ENCODE measurements around the gene LRRC61.

The LRRC61 gene

DNA sequence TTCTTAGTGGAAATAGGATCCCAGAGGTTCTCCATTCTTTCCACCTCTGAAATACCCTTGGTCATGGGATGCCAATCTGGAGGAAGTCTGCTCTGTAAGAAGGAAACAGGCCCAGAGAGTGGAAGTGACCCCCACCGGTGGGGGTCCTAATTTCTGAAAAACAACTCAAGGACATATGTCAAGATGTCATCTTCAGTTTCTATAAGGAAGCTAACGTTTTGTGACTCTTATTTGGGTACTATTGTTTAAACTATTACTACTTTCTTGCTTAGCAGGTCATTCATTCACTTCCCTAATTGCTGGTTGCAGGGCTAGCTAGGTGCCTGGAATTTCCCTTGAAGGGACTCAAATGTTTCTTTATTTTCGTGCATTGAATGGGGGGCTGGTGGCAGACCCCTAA lies 54.0 kb downstream of the LRRC61 start:
- DNase-seq (ENCODE audit: low read depth in 1 of 2, low spot score in 1 of 2) = no peak
- in situ Hi-C loops (cut with HindIII; ENCODE audit: low pct_unique_long_range_greater_than_20kb, low sequenced_read_pairs) = no loop called here
- TF ChIP-seq JUND (IDR thresholded peaks at IDR 0.05; ENCODE audit: low read depth) = no peak

DNA sequence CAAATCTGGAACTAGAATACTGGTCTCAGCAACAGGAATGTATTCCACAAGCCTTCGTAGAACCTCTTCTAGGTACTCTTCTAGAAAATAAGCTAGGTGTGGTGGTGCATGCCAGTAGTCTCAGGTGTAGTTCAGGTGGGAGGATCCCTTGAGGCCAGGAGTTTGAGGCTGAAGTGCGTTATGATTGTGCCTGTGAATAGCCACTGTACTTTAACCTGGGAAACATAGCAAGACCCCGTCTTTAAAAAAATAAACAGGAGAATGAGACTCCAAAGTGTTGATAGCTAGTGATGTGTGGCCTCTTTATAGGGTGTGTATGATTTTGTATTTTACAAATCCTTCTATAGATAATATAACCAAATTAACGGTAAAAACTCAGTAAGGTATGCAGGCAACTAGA lies 54.5 kb downstream of the LRRC61 start:
- no peak for DNase-seq (ENCODE audit: low read depth in 1 of 2, low spot score in 1 of 2)
- in situ Hi-C loops (cut with HindIII; ENCODE audit: low pct_unique_long_range_greater_than_20kb, low sequenced_read_pairs) = no loop called here
- TF ChIP-seq JUND (IDR thresholded peaks at IDR 0.05; ENCODE audit: low read depth) = no peak

DNA sequence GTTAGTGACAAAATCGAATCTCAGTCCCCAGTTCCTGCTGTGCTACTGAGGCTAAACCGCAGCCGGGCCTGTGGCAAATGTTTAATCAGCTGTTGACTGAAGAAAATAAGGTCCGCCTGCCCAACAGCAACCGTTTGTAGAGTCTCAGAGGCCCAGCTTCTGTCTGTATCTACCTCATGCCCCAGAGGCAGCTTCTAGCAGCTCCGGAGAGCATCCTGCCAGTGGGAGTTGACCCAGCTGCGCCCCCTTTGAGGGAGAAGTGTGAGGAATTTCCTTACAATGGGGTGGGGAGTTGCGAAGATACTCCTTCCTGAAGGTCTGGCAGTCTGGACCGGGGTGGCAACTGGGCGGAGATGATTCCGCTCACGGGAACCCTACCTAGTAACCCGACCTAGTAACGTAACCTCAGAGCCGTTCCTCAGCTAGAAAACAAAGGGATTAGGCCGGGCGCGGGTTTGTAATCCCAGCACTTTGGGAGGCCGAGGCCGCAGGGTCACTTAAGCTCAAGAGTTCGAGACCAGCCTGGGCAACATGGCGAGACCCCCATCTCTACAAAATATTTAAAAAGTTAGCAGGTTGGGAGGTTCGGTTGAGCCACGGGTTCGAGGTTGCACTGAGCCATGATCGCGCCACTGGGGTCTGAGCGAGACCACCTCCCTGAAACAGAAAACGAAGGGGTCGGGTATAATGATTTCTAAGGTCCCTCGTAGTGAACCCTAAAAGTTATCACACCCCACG lies 55.1 kb downstream of the LRRC61 start:
- DNase-seq (ENCODE audit: low read depth in 1 of 2, low spot score in 1 of 2) = peak; percentile 36 to 72
- in situ Hi-C loops (cut with HindIII; ENCODE audit: low pct_unique_long_range_greater_than_20kb, low sequenced_read_pairs) = no loop called here
- TF ChIP-seq JUND (IDR thresholded peaks at IDR 0.05; ENCODE audit: low read depth) = no peak

DNA sequence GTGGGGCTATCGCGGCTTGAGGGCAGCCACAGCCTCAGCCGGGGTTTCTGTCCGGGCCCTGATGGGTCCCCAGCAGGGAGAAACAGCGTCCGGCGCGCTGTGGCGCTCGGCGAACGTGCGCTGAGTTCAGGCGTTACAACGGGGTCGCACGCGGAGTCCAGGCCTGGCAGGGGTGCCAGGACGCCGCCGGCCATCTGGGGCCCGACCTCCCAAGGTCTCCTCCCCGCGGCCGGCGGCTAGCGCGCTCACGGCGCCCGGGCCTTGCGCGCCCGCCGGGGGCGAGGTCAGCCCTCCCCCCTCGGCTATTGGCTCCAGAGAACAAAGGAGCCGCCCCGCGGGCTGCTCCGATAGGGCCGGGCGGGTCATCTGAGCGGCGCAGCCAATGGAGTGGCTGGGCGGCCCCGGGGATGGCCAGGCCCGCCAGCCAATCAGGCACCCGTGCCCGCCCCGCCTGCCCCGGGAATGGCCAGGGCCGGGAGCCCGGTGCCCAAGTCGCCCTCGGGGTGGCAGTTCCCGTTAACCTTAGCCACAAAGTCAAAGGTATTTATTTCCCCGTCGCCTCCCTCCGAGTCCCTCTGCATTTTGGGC lies 55.8 kb downstream of the LRRC61 start, which contains the start of gene ZNF775:
TSS of gene ZNF775 (plus strand) at position 478 of the 588 bp plus-strand sequence. CDS start 9,141 bp downstream, outside the sequence.
- in situ Hi-C loops (cut with HindIII; ENCODE audit: low pct_unique_long_range_greater_than_20kb, low sequenced_read_pairs) = no loop called here
- TF ChIP-seq JUND (IDR thresholded peaks at IDR 0.05; ENCODE audit: low read depth) = no peak
- peak; percentile 93 to 99 for DNase-seq (ENCODE audit: low read depth in 1 of 2, low spot score in 1 of 2)

DNA sequence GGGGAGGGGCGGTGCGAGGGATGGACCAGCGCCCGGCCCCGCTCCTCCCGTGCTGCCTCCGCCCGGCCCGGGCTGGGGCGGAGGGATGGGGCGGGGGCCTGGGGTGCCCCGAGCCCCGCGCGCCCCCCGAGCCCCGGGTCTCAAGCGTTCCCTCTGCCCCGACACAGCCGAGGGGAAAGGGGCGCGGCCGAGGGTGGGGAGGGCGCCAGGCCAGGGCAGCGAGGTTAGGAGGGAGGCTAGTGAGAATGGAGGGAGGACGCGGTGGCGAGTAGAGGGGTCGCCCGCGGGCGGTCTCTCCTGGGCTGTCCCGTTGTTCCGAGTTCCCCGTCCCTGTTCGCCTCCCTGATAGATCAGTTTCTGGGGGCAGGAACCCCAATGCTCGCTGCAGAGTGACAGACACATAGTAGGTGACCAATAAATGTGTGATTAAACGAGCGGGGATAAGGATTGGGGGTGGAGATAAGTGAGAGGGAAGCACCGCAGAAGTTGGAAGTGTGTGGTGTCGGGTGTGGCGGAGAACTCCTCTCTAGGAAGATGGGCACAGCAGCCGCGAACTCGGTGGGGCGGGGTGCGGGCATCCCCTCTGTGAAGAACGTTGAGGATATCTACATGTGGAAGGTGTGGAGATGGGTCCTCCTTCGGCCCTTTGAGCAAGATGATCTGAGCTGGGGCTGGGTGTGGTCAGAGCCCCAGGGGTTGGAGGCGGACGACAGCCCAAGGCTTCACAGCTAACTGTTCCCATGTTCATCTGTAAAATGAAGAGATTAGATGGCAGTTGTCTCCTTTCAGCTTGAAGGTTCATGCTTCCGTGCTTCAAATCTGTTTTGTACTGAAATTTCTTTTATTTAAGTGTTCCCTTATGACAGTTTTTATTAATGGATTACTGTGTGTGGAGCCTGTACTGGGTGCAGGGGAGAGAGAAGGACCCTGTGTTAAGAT lies 56.6 kb downstream of the LRRC61 start:
- DNase-seq (ENCODE audit: low read depth in 1 of 2, low spot score in 1 of 2) = no peak
- in situ Hi-C loops (cut with HindIII; ENCODE audit: low pct_unique_long_range_greater_than_20kb, low sequenced_read_pairs) = no loop called here
- no peak for TF ChIP-seq JUND (IDR thresholded peaks at IDR 0.05; ENCODE audit: low read depth)

DNA sequence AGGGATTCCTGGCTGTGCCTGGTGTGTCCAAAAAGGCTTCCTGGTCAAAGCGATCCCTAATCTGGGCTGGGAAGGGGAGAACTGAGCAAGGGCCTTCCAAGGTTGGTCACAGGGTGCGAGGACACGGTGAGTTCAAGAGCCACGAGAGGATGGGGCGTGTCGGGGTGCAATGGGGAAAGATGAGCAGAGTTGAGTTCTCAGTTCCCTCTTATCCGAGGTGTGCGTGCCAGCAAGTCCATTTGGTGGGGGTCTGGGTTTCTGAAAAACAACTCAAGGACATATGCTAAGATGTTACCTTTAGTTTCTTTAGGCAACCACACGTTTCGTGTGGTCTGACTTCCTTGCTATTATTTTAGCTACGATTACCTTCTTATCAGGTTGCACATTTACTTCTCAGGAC lies 57.3 kb downstream of the LRRC61 start:
- DNase-seq (ENCODE audit: low read depth in 1 of 2, low spot score in 1 of 2) = no peak
- in situ Hi-C loops (cut with HindIII; ENCODE audit: low pct_unique_long_range_greater_than_20kb, low sequenced_read_pairs) = no loop called here
- TF ChIP-seq JUND (IDR thresholded peaks at IDR 0.05; ENCODE audit: low read depth) = no peak

DNA sequence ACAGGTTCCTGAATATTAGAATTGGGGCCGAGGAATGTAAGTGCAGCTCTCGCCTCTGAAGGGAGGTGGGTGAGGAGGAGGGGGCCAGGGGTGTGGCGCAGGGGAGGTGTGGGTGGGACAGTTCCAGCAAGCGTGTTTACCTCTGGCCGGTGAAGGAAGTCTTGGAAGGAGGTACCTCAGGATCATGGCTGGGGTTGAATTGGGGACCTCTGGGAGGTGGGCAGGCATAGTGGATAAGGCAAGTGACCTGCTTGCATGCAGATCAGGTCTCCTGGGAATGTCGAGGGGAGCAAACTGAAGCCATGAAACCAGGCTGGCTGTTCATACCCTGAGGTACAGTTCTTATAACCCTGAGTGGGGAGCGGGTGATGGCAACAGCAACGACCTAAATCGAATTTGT lies 57.9 kb downstream of the LRRC61 start:
- TF ChIP-seq JUND (IDR thresholded peaks at IDR 0.05; ENCODE audit: low read depth) = no peak
- in situ Hi-C loops (cut with HindIII; ENCODE audit: low pct_unique_long_range_greater_than_20kb, low sequenced_read_pairs) = no loop called here
- DNase-seq (ENCODE audit: low read depth in 1 of 2, low spot score in 1 of 2) = no peak

DNA sequence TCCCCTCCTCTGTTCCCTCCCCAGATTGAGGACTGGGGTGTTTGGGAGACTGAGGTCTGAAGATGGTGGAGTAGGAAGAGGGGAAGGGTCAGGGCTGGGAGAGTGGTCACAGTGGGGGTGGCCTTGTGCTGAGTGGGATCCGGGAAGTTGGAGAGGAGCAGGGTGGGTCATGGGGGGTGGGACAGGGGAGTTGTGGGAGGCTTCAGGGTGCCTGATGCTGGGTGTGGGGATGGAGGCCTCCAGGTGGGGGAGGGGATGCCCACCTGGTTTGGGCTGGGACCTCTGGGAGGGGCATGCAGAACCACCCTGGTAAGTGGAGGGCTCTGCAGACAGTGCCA lies 58.6 kb downstream of the LRRC61 start:
- no peak for TF ChIP-seq JUND (IDR thresholded peaks at IDR 0.05; ENCODE audit: low read depth)
- no peak for DNase-seq (ENCODE audit: low read depth in 1 of 2, low spot score in 1 of 2)
- in situ Hi-C loops (cut with HindIII; ENCODE audit: low pct_unique_long_range_greater_than_20kb, low sequenced_read_pairs) = no loop called here

DNA sequence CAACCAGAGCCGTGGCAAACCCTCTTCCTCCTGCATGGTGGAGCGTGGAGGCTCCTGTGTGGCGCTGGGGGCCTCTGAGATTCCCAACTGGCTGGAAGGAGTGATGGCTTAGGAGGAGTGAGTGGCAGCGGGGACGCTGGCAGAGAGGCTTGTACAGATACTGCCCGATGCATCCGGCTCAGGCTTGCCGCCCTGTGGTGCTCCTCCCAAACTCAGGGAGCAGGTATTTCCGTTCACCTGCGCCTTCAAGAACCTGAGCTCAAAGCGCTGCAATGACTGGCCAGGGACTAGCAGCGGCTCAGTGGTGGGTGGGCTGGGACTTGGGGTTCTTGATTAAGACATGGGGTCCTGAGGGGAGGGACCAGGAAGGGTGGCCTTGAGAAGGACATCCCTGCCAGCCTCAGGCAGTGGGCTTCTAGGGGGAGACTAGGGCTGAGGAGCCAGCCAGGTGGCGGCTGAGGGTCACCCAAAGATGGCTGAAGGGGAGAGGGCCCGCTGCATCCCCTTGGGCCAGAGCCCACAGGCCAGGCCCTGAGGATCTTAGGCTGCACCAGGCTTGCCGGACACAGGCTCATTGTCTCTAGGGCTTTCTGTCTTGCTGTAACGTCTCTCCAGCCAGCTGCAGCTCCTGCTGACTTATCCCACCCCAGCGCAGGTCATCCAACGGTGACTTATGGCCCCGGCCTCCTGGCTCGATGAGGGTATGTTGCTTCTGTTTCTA lies 59.1 kb downstream of the LRRC61 start:
- in situ Hi-C loops (cut with HindIII; ENCODE audit: low pct_unique_long_range_greater_than_20kb, low sequenced_read_pairs) = no loop called here
- TF ChIP-seq JUND (IDR thresholded peaks at IDR 0.05; ENCODE audit: low read depth) = no peak
- DNase-seq (ENCODE audit: low read depth in 1 of 2, low spot score in 1 of 2) = no peak

DNA sequence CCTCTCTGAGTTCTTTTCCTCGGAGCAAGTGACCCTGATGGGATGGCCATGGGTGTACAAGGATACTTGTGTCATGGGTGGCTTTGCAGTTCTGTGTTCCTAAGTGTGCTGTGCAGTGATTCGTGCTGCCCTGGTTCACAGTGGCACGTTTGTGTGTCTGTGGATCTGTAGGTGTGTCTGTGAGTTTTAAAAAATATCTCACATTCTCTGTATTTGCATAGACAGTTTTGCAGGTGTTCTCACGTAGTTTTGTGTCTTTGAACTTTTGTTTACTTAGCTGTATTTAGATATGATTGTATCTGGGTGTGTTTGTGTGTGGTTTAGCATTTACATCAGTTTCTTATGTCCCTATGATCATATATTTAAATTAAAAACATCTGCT lies 59.7 kb downstream of the LRRC61 start:
- in situ Hi-C loops (cut with HindIII; ENCODE audit: low pct_unique_long_range_greater_than_20kb, low sequenced_read_pairs) = no loop called here

DNA sequence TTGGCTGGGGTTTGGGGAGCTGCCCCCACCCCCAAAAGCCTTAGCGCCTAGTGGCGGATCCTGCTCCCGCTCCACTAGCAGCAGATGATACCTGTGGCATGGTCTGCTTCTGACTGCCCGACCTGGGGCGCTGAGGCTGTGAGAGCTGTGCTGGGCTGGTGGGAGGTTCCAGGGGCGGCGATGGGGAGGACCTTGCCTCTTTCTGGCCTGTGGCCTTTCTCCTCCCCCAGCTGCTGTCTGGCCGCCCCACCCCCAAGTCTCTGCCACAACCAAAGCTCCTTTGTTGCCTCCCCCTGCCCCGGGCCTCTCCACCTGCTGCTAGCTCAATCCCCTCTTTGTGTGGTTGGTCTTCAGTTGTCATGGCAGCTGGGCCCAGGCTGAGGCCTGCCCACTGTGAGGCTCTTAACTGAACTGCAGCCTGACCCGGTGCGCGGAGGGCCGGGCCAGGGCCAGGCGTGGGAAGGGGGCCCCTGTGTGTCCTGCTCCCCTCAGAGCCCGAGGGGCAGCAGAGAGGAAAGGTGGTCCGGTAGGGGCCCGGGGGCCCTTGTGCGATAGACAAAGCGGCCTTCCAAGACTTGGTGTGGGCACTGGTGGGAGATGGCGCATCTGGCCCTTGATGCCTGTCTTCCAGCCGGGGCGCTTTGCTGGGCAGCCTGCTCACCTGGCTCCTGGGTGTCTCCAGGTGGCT lies 60.7 kb downstream of the LRRC61 start:
- TF ChIP-seq JUND (IDR thresholded peaks at IDR 0.05; ENCODE audit: low read depth) = no peak
- DNase-seq (ENCODE audit: low read depth in 1 of 2, low spot score in 1 of 2) = no peak
- in situ Hi-C loops (cut with HindIII; ENCODE audit: low pct_unique_long_range_greater_than_20kb, low sequenced_read_pairs) = no loop called here

More for the DNA sequence above, 59.7 kb downstream of the LRRC61 start:
- no peak for TF ChIP-seq JUND (IDR thresholded peaks at IDR 0.05; ENCODE audit: low read depth)
- DNase-seq (ENCODE audit: low read depth in 1 of 2, low spot score in 1 of 2) = no peak
